ENCODE data around the gene ADGRD1. TPM values are rescaled to one million over a fixed set of nuclear protein-coding genes. Genes with fewer than 3 reads are reported as not detected.

Gene ADGRD1
- total RNA-seq, 1 donor from 2014 or later, result 0.47 TPM

DNA sequence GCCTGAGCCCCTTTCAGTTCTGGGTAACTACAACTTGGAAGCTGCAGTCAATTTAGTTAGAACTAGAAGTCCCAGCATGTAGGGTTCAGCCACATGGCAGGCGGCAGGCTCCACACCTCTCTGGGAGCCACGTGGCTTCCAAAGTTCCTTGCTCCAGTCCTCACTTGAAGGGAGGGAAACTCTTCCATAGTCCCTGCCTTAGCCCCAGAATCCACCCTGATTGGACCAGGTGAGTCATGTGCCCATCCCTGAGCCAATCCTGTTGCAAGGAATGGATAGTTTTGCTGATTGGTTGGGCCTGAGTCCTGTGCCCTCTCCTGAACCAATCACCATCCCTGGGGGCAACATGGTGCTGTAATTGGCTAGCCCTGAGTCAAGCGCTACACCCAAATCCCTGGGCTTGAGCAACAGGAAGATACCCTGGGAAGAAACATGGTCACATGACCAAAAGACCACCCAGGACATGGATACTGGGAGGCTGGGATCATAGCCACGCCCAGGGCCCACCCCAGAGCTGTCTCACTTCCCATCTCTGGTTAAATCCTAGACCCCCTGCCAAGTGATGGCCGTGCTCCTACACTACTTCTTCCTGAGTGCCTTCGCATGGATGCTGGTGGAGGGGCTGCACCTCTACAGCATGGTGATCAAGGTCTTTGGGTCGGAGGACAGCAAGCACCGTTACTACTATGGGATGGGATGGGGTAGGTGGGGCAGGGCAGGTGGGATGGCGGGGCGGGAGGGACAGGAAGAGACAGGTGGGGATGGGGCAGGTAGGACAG, 154.7 kb downstream of the ADGRD1 start:
- H3K4me1 Mint-ChIP-seq, result peaks cover 8% of the 10 kb centered on the region
- DNase-seq (no peak), ATAC-seq (ENCODE audit: low read depth) (no peak)
- peaks cover 2% of the 10 kb centered on the region for H3K9me3 Mint-ChIP-seq
- no peak overlapping the region for H3K27ac Mint-ChIP-seq
- CTCF ChIA-PET, result no interaction called here
- intact Hi-C loops (cut with micrococcal nuclease), result loop anchor here (10.0 kb wide), 1 partner anchor 616 kb away; no protein-coding TSS in a partner anchor
- POLR2A ChIA-PET, result no interaction called here
- H3K36me3 Mint-ChIP-seq (ENCODE audit: low read depth), result no peaks in the 10 kb centered on the region
- no peak overlapping the region for H3K4me3 Mint-ChIP-seq
- TF ChIP-seq, protein P1, sequence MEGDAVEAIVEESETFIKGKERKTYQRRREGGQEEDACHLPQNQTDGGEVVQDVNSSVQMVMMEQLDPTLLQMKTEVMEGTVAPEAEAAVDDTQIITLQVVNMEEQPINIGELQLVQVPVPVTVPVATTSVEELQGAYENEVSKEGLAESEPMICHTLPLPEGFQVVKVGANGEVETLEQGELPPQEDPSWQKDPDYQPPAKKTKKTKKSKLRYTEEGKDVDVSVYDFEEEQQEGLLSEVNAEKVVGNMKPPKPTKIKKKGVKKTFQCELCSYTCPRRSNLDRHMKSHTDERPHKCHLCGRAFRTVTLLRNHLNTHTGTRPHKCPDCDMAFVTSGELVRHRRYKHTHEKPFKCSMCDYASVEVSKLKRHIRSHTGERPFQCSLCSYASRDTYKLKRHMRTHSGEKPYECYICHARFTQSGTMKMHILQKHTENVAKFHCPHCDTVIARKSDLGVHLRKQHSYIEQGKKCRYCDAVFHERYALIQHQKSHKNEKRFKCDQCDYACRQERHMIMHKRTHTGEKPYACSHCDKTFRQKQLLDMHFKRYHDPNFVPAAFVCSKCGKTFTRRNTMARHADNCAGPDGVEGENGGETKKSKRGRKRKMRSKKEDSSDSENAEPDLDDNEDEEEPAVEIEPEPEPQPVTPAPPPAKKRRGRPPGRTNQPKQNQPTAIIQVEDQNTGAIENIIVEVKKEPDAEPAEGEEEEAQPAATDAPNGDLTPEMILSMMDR (IDR thresholded peaks at IDR 0.05), result no peak
- H3K27me3 Mint-ChIP-seq, result peaks cover 8% of the 10 kb centered on the region

DNA sequence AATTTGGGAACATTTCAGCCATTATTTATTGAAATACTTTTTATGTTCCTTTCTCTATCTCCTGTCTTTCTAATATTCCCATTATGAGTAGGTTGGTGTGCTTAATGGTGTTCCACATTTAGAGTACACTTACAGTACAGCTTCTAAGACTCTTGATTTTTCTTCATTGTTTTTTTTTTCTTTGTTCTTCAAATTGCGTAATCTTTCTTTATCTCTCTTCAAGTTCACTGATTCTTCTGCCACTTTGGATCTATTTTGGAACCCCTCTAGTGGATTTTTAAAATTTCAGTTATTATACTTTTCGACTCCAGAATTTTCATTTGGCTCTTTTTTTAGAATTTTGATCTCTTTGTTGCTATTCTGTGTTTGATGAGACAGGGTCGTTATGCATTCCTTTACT, 157.7 kb downstream of the ADGRD1 start:
- TF ChIP-seq, protein P1 (IDR thresholded peaks at IDR 0.05), result no peak
- ATAC-seq (ENCODE audit: low read depth), result no peak
- Mint-ChIP-seq H3K36me3 (ENCODE audit: low read depth) (no peaks in the 10 kb centered on the region), H3K27me3 (peaks cover 11% of the 10 kb centered on the region), H3K27ac (no peak overlapping the region), H3K4me1 (no peaks in the 10 kb centered on the region), H3K4me3 (no peak overlapping the region), H3K9me3 (peaks cover 2% of the 10 kb centered on the region)
- ChIA-PET CTCF (no interaction called here), POLR2A (no interaction called here)
- no peak for DNase-seq
- intact Hi-C loops (cut with micrococcal nuclease), result no loop called here

GRCh38 chr12:131112021-131112420, 158.3 kb downstream of the ADGRD1 start:
- Mint-ChIP-seq H3K27me3 (peaks cover 11% of the 10 kb centered on the region), H3K4me3 (no peak overlapping the region), H3K27ac (no peak overlapping the region), H3K4me1 (no peaks in the 10 kb centered on the region), H3K36me3 (ENCODE audit: low read depth) (no peaks in the 10 kb centered on the region), H3K9me3 (peaks cover 2% of the 10 kb centered on the region)
- POLR2A ChIA-PET, result no interaction called here
- intact Hi-C loops (cut with micrococcal nuclease), result no loop called here
- TF ChIP-seq, protein P1 (IDR thresholded peaks at IDR 0.05), result no peak
- CTCF ChIA-PET, result no interaction called here
- no peak for DNase-seq
- ATAC-seq (ENCODE audit: low read depth), result no peak

- intact Hi-C loops (cut with micrococcal nuclease), result no loop called here
- DNase-seq (no peak), ATAC-seq (ENCODE audit: low read depth) (no peak)
- TF ChIP-seq, protein P1 (IDR thresholded peaks at IDR 0.05), result no peak
- Mint-ChIP-seq H3K27ac (no peak overlapping the region), H3K36me3 (ENCODE audit: low read depth) (no peaks in the 10 kb centered on the region), H3K4me1 (no peaks in the 10 kb centered on the region), H3K27me3 (peaks cover 14% of the 10 kb centered on the region), H3K9me3 (peaks cover 2% of the 10 kb centered on the region), H3K4me3 (no peak overlapping the region)
- ChIA-PET CTCF (interaction anchor here (1.1 kb wide), 1 partner anchor 7 kb away, joined by 3 read pairs; no protein-coding TSS in a partner anchor), POLR2A (no interaction called here)
Observed at GRCh38 chr12:131112700-131113290, 159.1 kb downstream of the ADGRD1 start.

- CTCF ChIA-PET, result interaction anchor here (1.1 kb wide), 1 partner anchor 8 kb away, joined by 3 read pairs; no protein-coding TSS in a partner anchor
- intact Hi-C loops (cut with micrococcal nuclease), result no loop called here
- Mint-ChIP-seq H3K27ac (no peak overlapping the region), H3K4me3 (no peak overlapping the region), H3K36me3 (ENCODE audit: low read depth) (no peaks in the 10 kb centered on the region), H3K27me3 (peaks cover 17% of the 10 kb centered on the region), H3K9me3 (peaks cover 2% of the 10 kb centered on the region), H3K4me1 (no peaks in the 10 kb centered on the region)
- no peak for DNase-seq
- TF ChIP-seq, protein P1 (IDR thresholded peaks at IDR 0.05), result no peak
- no peak for ATAC-seq (ENCODE audit: low read depth)
- POLR2A ChIA-PET, result no interaction called here
Observed at GRCh38 chr12:131113568-131114270, 160.0 kb downstream of the ADGRD1 start.

All from activated B cell treated with CpG ODN at 0.5 μM for 24 hours (primary cell).